Neural cell (in vitro differentiated cells): ENCODE data around the gene TPD52L1.

Experiments
- SMC3 ChIP-seq: fragments of 450-650 bp; conservative IDR thresholded peaks from 2 replicates; pipeline ENCODE4 v1.6.1; 2014; ENCODE audit warnings: antibody characterized with exemption, mild to moderate bottlenecking, moderate library complexity; ENCODE audit not compliant: poor library complexity
- TAF1 ChIP-seq: IDR thresholded peaks from 2 replicates; pipeline ENCODE4 v1.6.1; 2012; ENCODE audit warnings: low read depth

GRCh38 chr6:125307150-125307838 lies 153.7 kb downstream of the TPD52L1 start:
- no peak for TF ChIP-seq TAF1
- TF ChIP-seq SMC3: no peak
